Glutamatergic neuron (in vitro differentiated cells): ENCODE data around the gene ELAPOR1. TPM values are rescaled to one million over a fixed set of nuclear protein-coding genes. Genes with fewer than 3 reads are reported as not detected.

Experiments
- DNase-seq: peaks from one replicate; pipeline ENCODE4 v3.0.0; 2022
- H3K27ac Mint-ChIP-seq: one replicate; pipeline ENCODE4 v1.8.0; 2020; ENCODE audit warnings: mild to moderate bottlenecking, mixed read lengths, inconsistent platforms; ENCODE audit not compliant: unreplicated experiment
- H3K27me3 Mint-ChIP-seq: one replicate; pipeline ENCODE4 v1.8.0; 2020; ENCODE audit warnings: mild to moderate bottlenecking, moderate library complexity, mixed read lengths, inconsistent platforms; ENCODE audit not compliant: unreplicated experiment
- H3K36me3 Mint-ChIP-seq: one replicate; pipeline ENCODE4 v1.8.0; 2020; ENCODE audit warnings: mild to moderate bottlenecking, mixed read lengths, inconsistent platforms; ENCODE audit not compliant: unreplicated experiment
- H3K4me1 Mint-ChIP-seq: one replicate; pipeline ENCODE4 v1.8.0; 2020; ENCODE audit warnings: mild to moderate bottlenecking, low read depth, mixed read lengths, inconsistent platforms; ENCODE audit not compliant: unreplicated experiment
- H3K4me3 Mint-ChIP-seq: one replicate; pipeline ENCODE4 v1.8.0; 2020; ENCODE audit warnings: mild to moderate bottlenecking, mixed read lengths, inconsistent platforms; ENCODE audit not compliant: unreplicated experiment
- H3K9me3 Mint-ChIP-seq: one replicate; pipeline ENCODE4 v1.8.0; 2020; ENCODE audit warnings: mild to moderate bottlenecking, moderate library complexity, mixed read lengths, inconsistent platforms; ENCODE audit not compliant: unreplicated experiment
- CTCF ChIP-seq: fragments of 200-600 bp; sonication (generic); IDR thresholded peaks from one replicate; pipeline ENCODE4 v1.5.0; 2021; ENCODE audit not compliant: partially characterized antibody, unreplicated experiment
- total RNA-seq: library from RNA; stranded (reverse); fragmentation: NEBNext Ultra II Directional; extraction: Animal tissue kit (Norgen Biotek cat#: 25700); gene quantifications from one replicate; pipeline ENCODE4 v1.2.1, GENCODE V29; 2021; ENCODE audit not compliant: unreplicated experiment

Gene ELAPOR1
- total RNA-seq, 1 donor from 2014 or later = 1.5 TPM

- peaks cover 20% of the 10 kb centered on the region for H3K27me3 Mint-ChIP-seq
- peak overlapping the region; percentile 87 for H3K4me3 Mint-ChIP-seq
- peaks cover 8% of the 10 kb centered on the region for H3K4me1 Mint-ChIP-seq
- no peak for TF ChIP-seq CTCF
- H3K9me3 Mint-ChIP-seq = peaks cover 9% of the 10 kb centered on the region
- H3K27ac Mint-ChIP-seq = no peak overlapping the region
- DNase-seq = no peak
- H3K36me3 Mint-ChIP-seq = peaks cover 3% of the 10 kb centered on the region
Measured at GRCh38 chr1:109114342-109114674, 393 bp downstream of the ELAPOR1 start.

GRCh38 chr1:109115685-109116084 is 1.8 kb downstream of the ELAPOR1 start:
- Mint-ChIP-seq H3K36me3 (peaks cover 3% of the 10 kb centered on the region), H3K9me3 (peaks cover 9% of the 10 kb centered on the region), H3K27me3 (peaks cover 16% of the 10 kb centered on the region), H3K4me3 (no peak overlapping the region), H3K27ac (no peak overlapping the region), H3K4me1 (peaks cover 8% of the 10 kb centered on the region)
- no peak for TF ChIP-seq CTCF
- no peak for DNase-seq

GRCh38 chr1:109116286-109116685 is 2.4 kb downstream of the ELAPOR1 start:
- peaks cover 3% of the 10 kb centered on the region for H3K36me3 Mint-ChIP-seq
- no peak overlapping the region for H3K4me3 Mint-ChIP-seq
- peaks cover 9% of the 10 kb centered on the region for H3K9me3 Mint-ChIP-seq
- peaks cover 16% of the 10 kb centered on the region for H3K27me3 Mint-ChIP-seq
- H3K27ac Mint-ChIP-seq = no peak overlapping the region
- peaks cover 8% of the 10 kb centered on the region for H3K4me1 Mint-ChIP-seq
- no peak for DNase-seq
- TF ChIP-seq CTCF = no peak

DNA sequence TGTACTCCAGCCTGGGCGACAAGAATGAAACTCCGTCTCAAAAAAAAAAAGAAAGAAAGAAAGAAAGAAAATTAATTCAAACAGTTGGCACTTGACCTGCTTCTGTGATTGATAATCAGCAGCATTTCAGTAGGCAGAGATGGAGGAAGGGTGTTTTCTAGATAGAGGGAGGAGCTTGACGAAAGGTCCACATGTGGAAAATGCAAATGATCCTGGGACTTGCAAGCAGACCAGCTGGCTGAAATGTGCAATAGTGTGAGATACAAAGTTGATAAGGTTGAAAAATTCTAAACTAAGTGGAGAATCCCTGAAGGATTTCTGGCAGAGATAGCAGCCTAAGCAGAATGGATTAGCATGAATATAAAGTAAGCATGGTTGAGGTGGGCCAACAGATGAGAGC is 4.2 kb downstream of the ELAPOR1 start:
- Mint-ChIP-seq H3K27me3 (peaks cover 11% of the 10 kb centered on the region), H3K4me3 (no peak overlapping the region), H3K36me3 (peaks cover 3% of the 10 kb centered on the region), H3K27ac (no peak overlapping the region), H3K9me3 (peaks cover 6% of the 10 kb centered on the region), H3K4me1 (peaks cover 5% of the 10 kb centered on the region)
- TF ChIP-seq CTCF = no peak
- no peak for DNase-seq

DNA sequence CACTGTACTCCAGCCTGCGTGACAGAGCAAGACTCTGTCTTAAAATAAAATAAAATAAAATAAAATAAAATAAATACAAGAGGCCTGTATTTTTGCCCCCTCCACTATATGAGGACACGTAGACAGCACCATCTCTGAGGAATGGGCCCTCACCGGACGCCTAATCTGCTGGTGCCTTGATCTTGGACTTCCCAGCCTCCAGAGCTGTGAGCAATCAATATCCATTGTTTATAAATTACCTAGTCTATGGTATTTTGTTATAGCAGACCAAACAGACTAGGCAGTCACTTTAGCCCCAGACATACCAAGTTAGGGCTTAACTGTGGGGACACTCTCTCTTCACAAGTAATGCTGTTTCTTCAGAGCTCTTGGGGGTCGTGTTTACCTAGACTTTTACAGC is 6.4 kb downstream of the ELAPOR1 start:
- H3K4me1 Mint-ChIP-seq = no peaks in the 10 kb centered on the region
- peaks cover 5% of the 10 kb centered on the region for H3K9me3 Mint-ChIP-seq
- H3K4me3 Mint-ChIP-seq = no peak overlapping the region
- H3K36me3 Mint-ChIP-seq = no peaks in the 10 kb centered on the region
- H3K27me3 Mint-ChIP-seq = peaks cover 2% of the 10 kb centered on the region
- no peak for TF ChIP-seq CTCF
- no peak for DNase-seq
- H3K27ac Mint-ChIP-seq = no peak overlapping the region
